Skin of body (tissue), 2 donors: ENCODE data around the gene CCDC148. TPM values are rescaled to one million over a fixed set of nuclear protein-coding genes. Genes with fewer than 3 reads are reported as not detected.
"Not testable (repeated sequence)": the region's sequence is repeated elsewhere in the genome, so short reads cannot be mapped to it uniquely, and the experiment has no call there.

Experiments used
- DNase-seq: peaks from one replicate; lab custom pipeline; 2025; lab: John Stamatoyannopoulos, UW
- total RNA-seq: library from RNA; depleted of rRNA; stranded (reverse); fragments of >200 nt; gene quantifications from one replicate; pipeline ENCODE4 v1.2.3, GENCODE V29; 2014

The CCDC148 gene
- total RNA-seq, 1 donor from 2014 or later = 1.2 TPM

DNA sequence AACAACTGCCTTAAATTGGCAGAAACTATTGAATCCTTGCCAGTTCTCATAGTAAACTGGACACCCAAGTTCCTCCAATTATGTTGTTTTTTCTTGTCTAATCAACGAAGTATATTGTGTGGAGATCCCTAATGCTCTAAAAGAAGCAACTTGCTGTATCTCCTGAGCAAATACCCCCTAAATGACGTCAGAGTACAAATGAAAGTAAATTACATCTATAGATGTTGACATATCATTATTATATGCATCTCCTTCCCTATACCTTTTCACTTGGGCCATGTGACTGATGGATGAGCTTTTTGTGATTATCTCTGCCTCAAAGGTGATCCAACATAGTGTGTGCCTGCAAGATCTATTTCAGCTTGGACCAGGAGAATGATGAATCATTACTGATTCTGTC, 159.4 kb downstream of the CCDC148 start:
- no peak for DNase-seq

DNA sequence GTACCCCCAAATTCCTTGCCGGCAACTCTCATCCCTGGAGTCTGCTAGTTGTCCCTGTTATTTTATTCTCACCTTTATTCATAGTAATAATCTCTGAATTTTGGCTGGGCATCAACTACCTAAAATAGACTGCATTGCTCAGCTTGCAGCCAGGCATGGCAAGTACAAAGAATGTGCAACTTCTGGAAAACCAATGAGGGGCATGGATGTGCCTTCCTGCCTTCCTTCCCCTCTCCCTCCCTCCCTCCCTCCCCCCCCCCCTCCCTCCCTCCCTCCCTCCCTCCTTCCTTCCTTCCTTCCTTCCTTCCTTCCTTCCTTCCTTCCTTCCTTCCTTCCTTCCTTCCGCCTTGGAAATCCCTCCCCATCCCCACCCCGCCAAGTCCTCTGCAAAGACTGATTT, 162.8 kb downstream of the CCDC148 start:
- DNase-seq = no peak

DNA sequence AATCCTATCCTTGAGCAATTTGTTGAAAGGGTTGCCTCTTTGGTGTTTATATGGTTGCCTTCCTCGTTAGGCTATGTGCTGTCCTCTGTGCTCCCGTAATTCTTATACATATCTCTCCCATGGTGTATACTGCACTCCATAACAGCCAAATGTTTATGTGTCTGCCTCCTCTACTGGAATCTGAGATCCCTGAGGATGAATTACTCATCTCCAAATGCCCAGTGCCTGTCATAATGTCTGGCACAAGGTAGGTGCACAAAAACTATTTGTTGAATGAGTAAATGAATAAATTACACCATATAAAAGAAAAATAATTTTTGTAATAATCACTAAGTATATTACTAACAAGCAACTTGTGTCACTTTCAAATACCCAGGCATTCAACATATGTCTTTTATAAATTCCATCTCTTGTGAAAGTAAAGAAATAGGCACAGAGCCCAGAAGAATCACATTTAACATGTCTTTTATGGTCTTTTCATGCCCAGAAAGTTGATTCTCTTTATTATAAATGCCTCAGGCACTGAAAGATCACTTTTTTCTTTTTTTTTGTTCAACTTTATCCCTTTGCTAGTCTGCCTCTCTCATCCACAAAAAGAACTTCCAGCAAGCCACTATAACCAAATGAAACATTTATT, 164.9 kb downstream of the CCDC148 start:
- no peak for DNase-seq

DNA sequence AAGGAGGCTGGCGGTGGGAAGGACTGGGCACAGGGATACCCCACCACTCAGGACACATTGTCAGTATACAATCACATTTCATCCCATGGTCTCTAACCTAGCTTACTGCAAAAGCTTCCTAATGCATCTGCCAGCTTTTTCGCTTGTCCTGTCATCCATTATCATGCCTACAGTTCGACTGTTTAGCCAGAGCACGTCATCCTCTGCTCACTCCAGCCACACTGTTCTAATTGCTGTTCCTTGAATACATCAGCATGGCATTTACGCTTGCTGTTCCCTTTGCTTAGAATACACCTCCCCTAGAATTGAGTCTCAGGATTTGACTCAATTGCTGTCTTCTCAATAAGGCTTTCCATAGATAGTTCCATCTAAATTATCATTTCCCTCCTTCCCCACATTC, 166.3 kb downstream of the CCDC148 start:
- no peak for DNase-seq

DNA sequence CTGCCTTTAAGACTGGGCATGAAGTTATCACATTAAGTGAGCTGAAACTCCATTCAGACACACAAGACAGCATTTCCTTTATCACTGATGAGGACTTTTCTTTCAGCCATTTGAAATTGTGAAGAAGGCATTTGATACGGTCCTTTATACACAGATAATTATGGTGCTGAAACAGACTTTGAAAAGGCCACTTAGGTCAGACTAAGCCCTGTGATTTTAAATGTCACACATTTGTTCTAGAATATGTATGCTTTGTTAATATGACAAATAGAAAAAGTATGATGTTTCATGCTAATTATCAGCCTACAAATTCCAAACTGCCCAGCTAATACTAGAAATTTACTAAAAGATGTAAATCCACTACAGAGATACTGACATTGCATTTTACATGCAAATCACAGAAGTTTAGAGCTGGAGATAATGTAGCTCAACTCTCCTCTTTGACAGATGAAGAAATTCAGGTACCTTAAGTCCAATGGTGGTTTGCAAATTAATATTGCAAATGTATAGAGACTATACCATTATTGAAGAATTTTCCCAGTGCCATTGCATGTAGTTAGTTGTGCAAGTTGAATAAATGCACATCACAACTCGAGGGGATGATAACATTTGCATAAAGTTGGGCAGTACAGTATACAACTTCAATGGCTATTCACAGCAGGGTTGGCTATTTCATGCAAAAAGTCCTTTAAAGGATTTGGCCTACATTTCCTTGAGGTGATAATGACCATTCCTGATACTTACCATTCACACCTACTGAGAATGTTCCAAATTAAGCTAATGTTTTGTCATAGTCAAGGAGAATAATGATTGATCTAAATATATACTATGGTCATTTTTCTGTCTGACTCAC, 179.7 kb downstream of the CCDC148 start:
- DNase-seq = no peak

DNA sequence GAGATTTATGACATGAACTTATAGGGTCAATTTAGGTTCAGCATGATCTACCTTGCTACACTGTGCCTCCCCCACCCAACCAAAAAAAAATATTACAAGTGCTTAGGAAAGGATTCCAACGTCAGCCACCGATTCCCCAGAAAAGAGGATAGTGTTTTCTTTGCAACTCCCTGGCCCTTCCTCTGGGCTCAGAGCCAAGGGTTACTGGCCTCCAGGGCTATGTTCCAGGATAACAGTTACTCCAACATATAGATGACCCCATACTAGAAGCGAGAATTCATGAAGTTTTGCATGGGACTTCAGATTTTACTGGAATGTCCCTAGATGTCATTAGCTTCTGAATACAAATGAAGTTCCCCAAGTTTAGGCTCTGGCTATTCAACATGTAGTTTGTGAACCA, 182.8 kb downstream of the CCDC148 start:
- no peak for DNase-seq

DNA sequence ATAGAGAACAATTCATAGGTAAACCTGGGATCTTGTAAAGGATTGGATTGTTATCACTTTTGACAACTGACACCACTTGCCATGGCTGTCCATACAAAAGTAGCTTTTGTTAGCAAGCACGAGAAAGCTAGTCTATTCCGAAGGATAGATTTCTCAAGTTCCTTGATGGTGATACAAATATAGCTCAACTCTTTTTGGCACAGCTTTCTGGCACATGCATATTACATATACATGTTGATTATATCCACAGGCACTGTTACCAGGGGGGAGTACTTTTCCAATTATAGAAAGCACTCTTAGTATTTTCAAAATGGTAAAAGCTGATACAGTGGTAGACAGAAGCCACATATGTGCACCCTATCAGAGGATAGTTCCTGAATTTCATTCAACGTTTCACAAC, 186.0 kb downstream of the CCDC148 start:
- DNase-seq = no peak

DNA sequence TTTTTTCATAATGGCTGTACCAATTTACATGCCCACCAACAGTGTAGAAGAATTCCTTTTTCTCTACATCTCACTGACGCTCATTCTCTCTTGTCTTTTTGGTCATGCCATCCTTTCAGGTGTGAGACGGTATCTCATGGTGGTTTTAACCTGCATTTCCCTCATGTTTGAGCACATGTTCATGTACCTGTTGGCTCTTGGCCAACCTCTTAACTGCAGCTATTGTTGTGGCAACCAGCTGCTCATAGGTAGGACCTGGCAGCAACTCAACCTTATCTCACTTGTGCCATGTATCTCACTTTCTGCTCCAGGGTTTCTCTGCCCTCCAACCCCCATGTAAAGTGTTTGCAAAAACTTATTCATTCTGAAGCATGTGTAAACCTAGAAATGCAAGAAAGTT, 187.4 kb downstream of the CCDC148 start:
- DNase-seq = no peak

DNA sequence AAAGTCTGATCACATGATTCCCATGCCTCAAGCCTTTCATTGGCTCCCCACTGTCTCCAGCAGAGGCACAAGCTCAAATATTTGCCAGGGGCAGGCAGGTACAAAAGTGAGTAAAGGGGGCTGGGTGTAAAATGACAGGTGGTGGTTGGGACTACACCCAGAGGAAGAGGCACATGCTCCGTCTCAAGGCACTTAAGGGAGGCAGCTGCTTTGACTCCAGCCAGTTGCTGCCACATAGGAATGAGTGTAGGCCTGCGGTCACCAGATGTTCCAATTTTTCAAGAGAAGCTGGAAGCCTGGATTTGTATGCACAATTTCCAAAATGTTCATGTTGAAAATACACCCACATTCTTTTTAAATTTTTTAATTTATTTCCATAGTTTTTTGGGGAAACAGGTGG, 190.4 kb downstream of the CCDC148 start:
- no peak for DNase-seq

DNA sequence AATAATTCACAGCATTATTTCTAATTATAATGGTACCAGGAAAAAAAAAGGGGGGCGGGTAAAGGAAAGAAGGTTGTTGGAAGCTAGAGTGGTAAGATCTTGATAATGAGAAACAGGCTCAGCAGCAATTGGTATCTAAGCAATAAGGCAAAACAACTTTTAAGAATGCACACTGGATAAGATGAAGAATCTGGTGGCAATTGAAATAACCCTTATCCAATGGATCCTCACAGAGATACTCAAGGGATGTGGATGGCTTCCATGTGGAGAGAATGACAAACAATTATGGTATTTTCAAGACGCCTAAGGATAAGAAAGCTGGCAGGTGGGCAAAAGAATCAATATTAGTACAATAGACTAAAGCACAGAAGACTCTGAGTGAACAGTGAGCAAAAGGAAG, 201.3 kb downstream of the CCDC148 start:
- peak; percentile 20 for DNase-seq

DNA sequence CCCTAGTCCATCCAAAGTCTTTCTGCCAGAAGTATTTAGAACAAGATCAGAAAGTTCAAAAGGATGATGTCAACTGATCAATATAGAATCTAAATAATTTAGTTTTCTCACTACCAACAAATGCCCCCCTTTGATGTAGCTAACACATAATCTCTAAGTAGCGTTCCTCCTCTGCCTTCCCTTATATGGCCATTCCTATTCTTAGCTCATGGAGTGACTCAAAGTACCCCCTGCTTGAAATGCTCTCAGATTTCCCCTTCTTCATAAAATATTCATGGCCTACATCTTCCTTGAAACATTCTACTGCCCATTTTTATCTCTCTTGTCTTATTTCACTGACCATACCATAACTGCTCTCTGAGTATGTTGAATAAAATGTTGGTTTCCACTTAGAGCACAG, 203.4 kb downstream of the CCDC148 start:
- DNase-seq = no peak

DNA sequence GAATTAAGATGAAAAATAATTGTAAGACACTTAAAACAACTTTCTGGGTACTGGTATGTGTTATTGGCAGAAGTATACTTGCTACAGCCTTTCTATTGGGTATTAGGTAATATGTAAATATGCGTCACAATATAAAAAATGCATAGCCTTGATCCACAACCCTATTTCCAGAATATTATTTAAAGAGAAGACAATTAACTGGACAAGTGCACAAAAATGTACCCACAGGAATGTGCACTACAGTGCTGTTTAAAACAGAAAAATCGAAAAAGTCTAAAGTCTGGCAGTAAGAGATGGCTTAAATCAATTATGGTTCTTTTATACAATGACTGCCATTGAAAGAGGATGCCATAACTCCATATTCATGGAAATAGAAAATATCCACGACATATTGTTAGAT, 205.2 kb downstream of the CCDC148 start:
- DNase-seq = no peak

DNA sequence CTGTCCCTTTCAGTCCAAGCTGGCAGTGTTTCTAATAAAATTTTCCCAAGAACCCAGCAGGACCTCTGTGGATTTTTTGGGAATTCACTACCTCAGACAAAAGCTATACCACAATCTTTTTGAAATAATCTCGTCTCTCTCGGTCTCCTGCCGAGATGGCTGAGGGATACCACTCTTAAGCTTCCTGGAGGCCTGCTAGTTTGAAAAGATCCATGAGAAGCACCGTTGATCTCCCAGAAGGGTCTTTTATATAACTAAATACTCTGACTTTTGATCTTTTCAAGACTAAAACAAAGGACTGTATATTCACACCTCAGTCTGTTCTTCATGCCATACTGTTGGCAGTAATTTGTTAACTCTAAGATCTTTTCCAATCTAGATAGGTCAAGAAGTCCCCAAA, 213.2 kb downstream of the CCDC148 start:
- no peak for DNase-seq

DNA sequence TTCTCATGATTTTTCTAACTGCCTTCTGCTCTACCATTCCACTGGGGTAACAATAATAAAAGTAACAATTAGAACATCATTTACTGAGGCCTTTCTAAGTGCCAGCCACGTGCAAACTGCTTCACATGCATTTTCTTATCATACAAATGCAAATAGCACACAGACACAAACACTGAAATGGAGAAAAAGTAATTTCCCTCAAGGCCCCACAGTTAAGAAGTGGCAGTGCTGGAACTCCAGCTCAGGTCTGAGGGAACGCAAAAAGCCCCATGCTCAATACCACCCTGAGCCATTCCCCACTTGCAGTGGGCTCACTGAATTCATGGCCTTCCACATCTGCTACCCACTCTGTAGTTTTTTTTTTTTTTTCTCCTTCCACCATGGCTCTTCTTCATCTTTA, 214.3 kb downstream of the CCDC148 start:
- no peak for DNase-seq

DNA sequence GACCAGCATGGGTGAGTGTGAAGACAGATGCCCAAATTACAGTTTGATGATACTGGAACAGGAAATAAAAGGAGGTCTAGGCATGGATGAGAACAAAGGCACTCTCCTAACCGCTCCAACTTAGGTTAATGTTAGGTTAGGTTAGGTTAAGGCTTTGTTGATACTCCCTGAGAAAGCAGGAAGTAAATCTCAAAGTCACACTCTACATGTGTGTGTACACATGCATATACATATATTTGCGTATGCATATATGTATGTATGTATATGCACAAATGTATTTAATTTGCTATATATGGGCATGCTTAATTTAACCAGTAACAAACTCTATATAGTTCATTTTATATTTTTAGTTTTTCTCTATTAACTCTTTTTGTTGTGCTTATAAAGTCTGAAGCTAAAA, 215.6 kb downstream of the CCDC148 start:
- DNase-seq = no peak

DNA sequence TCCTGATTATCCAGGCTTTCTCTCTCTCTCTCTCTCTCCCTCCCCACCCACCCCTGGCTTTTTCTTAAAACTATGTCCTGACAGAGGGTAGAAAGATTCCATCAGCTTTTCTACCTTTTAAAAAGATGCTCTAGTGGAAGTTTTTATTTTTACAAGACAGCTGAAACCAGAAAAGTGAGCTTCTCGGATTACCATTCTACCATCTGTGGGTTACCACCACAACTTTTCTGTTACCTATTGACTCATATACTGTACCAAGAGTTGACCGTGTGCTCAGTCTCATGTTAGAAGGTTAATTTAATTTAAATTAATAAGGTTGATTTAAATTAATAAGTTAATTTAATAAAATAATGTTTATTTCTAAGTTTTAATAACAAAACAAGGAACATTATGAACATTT, 217.3 kb downstream of the CCDC148 start:
- no peak for DNase-seq

DNA sequence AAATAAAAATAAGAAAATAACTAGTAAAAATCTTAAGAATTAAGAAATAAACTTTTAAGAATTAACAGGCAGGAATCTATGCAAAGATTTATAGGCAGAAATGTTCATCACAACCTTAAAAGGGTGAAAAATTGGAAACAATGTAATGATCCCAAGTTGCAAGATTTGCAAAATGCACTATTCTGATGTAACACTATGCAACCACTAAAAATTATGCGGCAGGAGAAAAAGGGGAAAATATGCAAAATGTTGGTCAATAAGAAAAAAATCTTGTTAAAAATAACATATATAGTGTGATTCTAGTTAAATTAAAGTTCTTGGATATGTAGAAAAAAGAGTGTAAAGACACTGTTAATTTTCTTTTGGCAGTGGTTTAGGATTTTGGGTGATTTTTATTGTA, 222.1 kb downstream of the CCDC148 start:
- DNase-seq = no peak

DNA sequence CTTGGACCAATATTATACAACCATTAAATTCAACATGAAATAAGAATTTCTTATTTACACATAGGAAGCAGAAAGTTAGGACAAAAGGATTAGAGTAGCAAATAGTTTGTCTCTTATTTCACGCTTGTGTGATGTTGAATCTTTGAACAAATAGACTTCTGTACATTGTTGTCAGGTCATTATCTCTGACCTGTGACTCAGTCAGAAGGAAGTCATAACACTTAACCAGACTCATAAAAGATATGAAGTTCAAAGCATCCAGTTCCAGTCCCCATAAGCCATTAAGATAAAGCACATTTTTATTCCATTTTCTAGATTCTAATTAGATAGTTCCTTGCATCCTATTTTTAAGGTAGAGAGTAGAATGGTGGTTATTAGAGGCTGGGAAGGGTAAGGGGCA, 224.1 kb downstream of the CCDC148 start:
- DNase-seq = no peak

DNA sequence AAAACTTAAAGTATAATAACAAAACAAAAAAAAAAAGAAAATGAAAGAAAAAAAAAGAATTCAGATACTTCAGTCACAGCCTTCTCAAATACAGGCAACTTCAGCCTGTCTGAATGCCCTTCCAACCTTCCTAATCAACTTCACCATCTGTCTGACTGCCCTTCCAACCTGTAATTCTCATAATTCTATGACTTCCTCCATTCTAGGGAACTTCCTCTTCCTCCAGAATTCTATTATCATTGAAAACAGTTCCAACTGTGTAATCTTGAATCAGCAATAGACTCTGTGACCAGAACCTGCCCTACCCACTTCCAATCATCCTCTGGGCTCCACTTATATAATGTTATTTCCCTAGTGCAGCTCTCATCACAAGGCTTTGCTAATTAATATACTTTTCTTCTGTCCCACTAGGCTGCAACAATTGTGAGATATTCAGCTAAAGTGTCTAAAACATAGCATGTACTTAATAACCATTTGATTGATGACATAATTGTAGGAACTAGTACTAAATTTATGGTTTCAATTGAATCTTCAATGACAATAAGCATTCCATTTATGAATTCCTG, 227.5 kb downstream of the CCDC148 start:
- DNase-seq = no peak

DNA sequence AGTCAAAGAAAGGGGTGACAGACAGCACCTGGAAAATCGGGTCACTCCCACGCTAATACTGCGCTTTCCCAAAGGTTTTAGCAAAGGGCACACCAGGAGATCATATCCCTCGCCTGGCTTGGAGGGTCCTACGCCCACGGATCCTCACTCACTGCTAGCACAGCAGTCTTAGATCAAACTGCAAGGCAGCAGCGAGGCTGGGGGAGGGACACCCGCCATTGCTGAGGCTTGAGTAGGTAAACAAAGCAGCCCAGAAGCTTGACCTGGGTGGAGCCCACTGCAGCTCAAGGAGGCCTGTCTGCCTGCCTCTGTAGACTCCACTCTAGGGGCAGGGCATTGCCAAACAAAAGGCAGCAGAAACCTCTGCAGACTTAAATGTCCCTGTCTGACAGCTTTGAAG, 233.5 kb downstream of the CCDC148 start:
- not testable (repeated sequence) for DNase-seq

DNA sequence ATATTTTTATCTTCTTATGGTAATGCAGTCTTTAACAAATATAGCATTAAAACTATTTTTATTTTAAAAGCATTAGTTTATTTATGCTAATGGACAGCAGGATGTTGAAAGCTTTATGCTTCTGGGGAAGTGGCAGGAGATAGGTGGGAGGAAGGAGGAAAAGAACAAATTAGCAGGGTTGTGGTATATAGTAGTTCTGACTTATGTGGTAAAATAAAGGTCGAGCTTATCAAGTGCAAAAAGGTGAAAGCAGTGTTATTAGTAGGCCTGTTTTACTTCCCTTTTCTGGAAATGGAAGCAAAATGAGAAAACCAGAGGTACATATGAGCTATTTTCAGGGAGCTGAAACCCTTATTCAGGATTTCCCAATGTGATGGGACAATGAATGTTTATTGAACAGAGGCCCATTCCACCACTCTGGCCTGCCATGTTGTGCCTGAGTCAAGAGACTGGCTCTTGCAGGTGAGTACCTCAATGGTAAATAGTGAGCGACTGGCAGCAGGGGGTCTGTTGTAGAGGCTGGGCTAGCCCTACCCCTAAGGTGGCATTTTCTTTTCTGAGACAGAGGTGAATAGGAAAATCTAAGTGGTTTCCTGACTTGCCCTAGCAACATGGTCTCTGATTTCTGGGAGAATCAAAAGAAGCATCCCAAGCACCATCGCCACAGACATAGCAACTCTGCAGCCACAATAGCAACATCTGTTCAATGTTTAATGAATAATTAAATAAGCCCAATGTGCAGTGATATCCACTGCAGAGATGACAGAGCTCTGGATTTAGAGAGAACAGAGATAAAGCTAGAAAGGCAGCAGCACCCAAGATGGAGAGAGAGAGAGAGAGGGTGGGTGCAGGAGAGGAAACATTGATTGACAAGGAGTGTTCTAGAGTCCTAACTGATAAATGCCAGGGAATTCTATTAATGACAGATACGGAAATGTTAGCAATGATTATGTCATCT, 235.2 kb downstream of the CCDC148 start:
- DNase-seq = no peak

DNA sequence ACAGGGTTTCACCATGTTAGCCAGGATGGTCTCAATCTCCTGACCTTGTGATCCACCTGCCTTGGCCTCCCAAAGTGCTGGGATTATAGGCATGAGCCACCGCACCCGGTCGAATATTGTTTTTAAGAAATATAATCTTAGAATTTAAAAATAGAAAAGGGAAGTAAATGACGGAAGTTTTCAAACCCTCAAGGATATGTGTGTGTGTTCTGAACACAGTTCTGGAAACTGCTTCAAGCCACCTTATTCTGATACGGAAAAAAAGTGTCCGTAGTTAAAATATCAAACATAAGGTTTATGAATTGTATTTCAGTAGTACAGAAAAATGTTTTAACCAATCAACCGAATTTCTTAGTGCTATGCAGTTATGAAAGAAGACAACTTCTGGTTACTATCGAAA, 239.0 kb downstream of the CCDC148 start:
- no peak for DNase-seq
